ENCODE data around the gene DPT.

DNA sequence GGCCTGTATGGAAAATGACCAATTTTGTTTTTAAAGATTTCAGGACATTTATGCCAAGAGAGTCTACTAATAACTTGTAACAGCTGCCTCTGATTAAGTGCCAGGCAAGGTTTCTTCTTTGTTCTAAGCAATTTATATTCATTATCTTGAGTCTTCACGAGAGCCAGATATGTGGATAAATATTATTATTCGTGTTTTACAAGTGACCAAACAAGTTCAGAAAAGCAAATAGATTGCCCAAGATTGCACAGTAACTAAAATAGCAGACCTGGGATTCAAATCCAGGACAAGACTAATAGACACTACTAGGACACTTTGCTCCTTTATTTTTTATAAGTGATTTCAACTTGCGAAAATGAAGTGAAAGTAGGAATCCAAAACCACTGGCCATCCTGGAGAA is 30.1 kb upstream of the DPT start:
- no peak for TF ChIP-seq EZH2 (IDR thresholded peaks at IDR 0.05; ENCODE audit: low read length)
- TF ChIP-seq, protein P1, sequence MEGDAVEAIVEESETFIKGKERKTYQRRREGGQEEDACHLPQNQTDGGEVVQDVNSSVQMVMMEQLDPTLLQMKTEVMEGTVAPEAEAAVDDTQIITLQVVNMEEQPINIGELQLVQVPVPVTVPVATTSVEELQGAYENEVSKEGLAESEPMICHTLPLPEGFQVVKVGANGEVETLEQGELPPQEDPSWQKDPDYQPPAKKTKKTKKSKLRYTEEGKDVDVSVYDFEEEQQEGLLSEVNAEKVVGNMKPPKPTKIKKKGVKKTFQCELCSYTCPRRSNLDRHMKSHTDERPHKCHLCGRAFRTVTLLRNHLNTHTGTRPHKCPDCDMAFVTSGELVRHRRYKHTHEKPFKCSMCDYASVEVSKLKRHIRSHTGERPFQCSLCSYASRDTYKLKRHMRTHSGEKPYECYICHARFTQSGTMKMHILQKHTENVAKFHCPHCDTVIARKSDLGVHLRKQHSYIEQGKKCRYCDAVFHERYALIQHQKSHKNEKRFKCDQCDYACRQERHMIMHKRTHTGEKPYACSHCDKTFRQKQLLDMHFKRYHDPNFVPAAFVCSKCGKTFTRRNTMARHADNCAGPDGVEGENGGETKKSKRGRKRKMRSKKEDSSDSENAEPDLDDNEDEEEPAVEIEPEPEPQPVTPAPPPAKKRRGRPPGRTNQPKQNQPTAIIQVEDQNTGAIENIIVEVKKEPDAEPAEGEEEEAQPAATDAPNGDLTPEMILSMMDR (optimal IDR thresholded peaks at IDR 0.05 in 1 of 3, IDR thresholded peaks at IDR 0.05 in 1 of 3, conservative IDR thresholded peaks at IDR 0.05 in 1 of 3; ENCODE audit: extremely low read depth in 1 of 3, insufficient read depth in 2 of 3, low read length in 3 of 3): no peak

Measured in keratinocyte (primary cell).